Measurements from ENCODE around the gene KCNK4. TPM values are rescaled to one million over a fixed set of nuclear protein-coding genes. Genes with fewer than 3 reads are reported as not detected.

Gene KCNK4
- total and polyA plus RNA-seq, 2 of the 13 experiments (the other 11 are each of a cell fraction or from before 2014, with no cell fraction given): not detected

- TF ChIP-seq ZNF275 (CRISPR knock-in tag; IDR thresholded peaks at IDR 0.05; ENCODE audit: borderline replicate concordance) (no peak), KLF9 (CRISPR knock-in tag; IDR thresholded peaks at IDR 0.05; ENCODE audit: low read depth) (no peak), ZNF816 (CRISPR knock-in tag; IDR thresholded peaks at IDR 0.05; ENCODE audit: borderline replicate concordance) (no peak), ZNF589 (CRISPR knock-in tag; conservative IDR thresholded peaks at IDR 0.05) (no peak), ZNF564 (CRISPR knock-in tag; IDR thresholded peaks at IDR 0.05) (no peak), NCOA5 (CRISPR knock-in tag; IDR thresholded peaks at IDR 0.05) (no peak), KLF11 (CRISPR knock-in tag; IDR thresholded peaks at IDR 0.05) (no peak), GPBP1L1 (CRISPR knock-in tag; IDR thresholded peaks at IDR 0.05) (no peak), ARID4A (CRISPR knock-in tag; IDR thresholded peaks at IDR 0.05; ENCODE audit: borderline replicate concordance) (peak; percentile 17; the same call in 1 of the 2 replicates), UBTF (CRISPR knock-in tag; IDR thresholded peaks at IDR 0.05) (peak; percentile 54), ATRX (CRISPR knock-in tag; IDR thresholded peaks at IDR 0.05; ENCODE audit: borderline replicate concordance) (no peak), PAF1 (CRISPR knock-in tag; IDR thresholded peaks at IDR 0.05) (no peak), ZNF235 (CRISPR knock-in tag; IDR thresholded peaks at IDR 0.05; ENCODE audit: borderline replicate concordance) (no peak), ZNF800 (CRISPR knock-in tag; IDR thresholded peaks at IDR 0.05) (no peak), ZKSCAN5 (CRISPR knock-in tag; IDR thresholded peaks at IDR 0.05) (no peak), ATF7-NPFF (CRISPR knock-in tag; IDR thresholded peaks at IDR 0.05; ENCODE audit: low read depth) (no peak), ZNF10 (CRISPR knock-in tag; IDR thresholded peaks at IDR 0.05; ENCODE audit: borderline replicate concordance, low read depth) (no peak)
Observed at GRCh38 chr11:64331569-64332371, 40.7 kb downstream of the KCNK4 start (continued).

All from HepG2 (cell line).